Pulmonary artery endothelial cell (primary cell): ENCODE measurements around the gene FGD2. TPM values are rescaled to one million over a fixed set of nuclear protein-coding genes. Genes with fewer than 3 reads are reported as not detected.
"Not testable (repeated sequence)": the region's sequence is repeated elsewhere in the genome, so short reads cannot be mapped to it uniquely, and the experiment has no call there.

Source experiments
- DNase-seq: peaks from one replicate; pipeline ENCODE4 v3.0.0-alpha.2; 2011; ENCODE audit warnings: low read depth, low spot score
- total RNA-seq: library from RNA; depleted of rRNA; stranded (reverse); fragments of >200 nt; gene quantifications from 2 replicates; pipeline ENCODE4 v1.2.3, GENCODE V29; 2014

The FGD2 gene
- total RNA-seq, 1 donor from 2014 or later: not detected

DNA sequence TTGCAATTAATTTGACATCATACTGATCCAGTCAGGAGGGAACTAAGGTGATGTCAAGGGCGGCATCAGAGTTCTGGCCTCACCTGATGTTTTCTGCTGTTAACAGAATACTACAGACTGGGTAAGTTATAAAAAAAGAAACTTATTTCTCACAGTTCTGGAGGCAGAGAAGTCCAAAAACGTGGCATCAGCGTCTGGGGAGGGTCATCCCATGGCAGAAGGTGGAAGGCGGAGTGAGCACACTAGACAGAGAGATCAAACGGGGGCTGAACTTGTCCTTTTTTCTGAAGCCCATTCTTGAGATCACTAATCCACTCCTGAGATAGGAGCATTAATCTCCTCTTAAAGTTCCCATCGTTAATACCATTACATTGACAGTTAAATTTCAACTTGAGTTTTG lies 16.2 kb upstream of the FGD2 start:
- DNase-seq: no peak

DNA sequence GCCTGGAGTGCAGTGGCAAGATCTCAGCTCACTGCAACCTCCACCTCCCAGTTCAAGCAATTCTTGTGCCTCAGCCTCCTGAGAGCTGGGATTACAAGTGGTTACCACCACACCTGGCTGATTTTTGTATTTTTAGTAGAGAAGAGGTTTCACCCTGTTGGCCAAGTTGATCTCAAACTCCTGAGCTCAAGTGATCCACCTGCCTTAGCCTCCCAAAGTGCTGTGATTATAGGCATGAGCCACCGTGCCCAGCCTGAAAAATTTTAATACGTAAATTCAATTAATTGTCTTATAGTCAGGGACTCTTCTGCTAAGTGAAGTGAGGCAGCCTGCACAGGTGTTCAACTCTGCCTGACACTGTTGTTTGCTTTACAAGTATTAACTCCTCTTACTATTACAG lies 15.1 kb upstream of the FGD2 start:
- not testable (repeated sequence) for DNase-seq

DNA sequence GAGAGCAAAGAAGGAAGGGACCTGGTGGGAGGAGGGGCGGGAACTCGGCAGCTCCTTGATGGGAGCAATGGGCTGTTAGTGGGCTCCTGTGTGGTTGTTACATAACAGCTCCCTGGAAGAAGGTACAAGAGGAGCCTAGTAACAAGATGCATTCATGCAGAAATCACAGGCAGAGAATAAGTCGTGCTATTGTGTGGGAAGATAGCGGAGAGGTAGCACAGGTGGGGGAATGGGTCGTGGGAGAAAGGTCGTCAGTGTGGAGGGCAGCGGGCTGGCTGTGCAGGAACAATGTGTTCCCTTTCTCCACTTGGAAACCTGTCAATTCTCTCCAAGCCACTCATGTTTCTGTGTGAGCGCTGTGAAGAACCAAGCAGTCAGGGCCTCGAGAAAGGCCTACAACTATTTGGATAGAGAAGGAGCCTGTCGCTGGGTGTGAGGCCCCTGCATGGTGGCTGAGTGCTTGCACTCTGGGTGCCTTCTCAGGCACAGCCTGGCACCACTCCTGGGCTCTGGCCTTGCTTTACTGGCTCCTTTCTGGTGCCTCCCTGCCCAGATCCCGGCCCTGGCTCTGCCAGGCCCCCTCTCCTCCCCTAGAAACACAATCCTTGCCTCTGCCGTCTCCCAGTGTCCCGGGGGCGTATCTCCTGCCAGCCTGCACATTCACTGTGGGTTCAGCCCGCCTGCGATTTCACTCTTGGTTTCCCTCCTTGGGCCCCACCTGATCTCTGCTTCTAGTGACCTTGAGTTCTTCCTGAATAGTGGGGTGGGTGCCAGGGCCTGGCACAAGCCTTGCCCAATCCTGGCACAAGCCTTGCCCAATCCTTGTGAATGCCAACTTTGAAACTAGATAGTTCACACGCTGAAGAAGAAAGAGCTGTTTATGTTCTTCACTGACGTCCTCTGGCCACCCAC lies 7.4 kb upstream of the FGD2 start:
- no peak for DNase-seq

DNA sequence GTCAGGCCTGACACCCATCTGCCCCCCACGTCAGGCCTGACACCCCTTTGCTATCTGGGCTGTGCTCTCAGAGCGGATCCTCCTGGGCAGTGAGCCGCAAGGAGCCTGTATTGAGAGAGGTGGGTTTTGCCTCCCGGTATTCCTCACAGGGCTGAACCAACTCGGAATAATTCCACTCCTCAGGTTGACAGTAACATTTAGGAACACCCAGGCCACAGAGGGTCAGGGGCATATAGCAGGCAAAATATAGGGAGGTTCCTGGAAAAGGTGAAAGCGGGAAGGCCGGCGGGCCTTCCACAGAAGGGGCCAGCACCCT lies 6.8 kb upstream of the FGD2 start:
- DNase-seq: no peak

DNA sequence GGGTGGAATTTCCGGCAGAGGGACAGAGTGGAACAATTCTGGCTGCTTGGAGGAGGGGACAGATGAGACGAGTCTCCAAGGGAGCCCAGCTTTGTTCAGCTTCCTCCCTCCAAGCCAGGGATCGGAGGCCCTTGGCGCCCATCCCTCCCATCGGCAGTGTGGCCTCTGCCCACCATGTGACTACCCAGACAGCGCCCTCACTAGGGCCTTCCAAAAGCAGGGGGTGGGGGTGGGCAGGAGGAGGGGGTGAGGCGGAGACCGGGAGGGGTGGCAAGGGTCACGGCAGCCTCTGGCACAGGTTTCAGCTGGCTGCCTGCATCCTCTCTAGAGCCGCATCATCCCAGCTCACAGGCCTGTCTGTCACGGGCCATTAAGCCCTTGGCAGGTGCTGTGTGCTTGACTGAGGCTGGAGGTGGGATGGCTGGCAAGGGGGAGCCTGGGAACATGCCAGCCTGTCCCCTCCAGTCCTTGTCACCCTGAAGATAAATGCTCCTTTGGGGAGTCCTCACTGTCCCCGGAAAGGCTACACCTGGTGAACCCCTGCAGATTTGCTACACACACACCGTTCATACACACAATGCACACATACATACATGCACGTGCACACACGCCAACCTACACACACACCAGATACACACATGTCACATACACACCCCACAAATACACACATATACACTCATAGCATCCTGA lies 6.2 kb upstream of the FGD2 start:
- DNase-seq: no peak

DNA sequence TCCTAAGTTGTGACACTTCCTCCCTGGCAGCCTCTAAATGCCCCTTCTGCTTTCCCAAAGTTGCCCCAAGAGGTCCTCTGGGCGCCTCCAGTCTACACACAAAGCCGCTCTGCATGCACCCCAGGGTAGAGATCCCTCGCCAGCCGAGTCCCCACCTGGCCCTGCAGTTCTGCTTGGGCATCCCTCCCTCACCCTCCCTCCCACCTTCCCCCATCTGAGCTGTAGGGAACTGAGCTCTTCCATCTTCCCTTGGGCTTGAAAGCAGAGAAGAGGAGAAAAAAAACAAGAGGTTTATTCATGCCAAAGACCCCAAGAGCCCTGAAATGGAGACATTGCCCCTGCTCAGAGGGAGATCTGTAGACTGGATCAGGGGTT lies 5.7 kb upstream of the FGD2 start:
- no peak for DNase-seq

DNA sequence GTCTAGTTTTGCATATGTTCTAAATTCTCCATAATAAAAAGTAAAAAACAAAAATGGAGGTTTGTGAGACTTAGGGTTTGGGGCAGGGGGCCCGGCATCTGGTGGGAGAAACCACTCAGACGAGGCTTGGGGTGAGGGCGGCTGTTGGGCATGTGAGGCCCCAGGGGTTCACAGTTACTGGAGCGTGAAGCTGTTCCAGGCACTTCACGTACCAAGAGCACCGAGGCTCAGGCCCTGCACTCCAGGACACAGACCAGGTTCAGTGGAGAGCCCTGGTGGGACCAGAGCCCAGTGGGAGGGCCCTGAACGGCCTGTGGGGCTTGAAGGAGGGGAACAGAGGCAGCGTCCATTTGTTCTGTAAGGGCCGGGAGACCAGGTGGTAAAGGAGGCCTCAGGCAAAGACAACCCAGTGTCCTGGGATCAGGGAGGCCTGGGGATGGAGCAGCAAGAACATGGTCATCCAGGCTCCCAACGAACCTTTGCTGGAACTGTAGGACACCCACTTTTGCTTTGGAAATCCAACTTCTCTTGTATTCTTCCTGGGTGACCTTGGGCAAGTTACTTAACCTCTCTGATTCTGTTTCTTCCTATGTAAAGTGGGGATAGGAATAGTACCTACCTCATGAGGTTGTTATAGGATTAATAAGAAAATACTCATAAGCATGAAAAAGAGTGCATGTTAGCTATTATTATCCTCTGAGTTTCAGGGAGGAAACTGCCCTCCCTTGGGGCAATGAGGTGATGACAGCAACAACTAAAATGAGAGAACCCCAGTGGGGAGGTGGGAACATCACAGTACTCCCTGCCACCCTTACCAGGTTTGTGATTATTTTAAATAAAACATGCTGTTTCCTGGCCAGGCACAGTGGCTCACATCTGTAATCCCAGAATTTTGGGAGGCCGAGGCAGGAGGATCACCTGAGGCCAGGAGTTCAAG lies 1.1 kb upstream of the FGD2 start:
- DNase-seq: no peak

DNA sequence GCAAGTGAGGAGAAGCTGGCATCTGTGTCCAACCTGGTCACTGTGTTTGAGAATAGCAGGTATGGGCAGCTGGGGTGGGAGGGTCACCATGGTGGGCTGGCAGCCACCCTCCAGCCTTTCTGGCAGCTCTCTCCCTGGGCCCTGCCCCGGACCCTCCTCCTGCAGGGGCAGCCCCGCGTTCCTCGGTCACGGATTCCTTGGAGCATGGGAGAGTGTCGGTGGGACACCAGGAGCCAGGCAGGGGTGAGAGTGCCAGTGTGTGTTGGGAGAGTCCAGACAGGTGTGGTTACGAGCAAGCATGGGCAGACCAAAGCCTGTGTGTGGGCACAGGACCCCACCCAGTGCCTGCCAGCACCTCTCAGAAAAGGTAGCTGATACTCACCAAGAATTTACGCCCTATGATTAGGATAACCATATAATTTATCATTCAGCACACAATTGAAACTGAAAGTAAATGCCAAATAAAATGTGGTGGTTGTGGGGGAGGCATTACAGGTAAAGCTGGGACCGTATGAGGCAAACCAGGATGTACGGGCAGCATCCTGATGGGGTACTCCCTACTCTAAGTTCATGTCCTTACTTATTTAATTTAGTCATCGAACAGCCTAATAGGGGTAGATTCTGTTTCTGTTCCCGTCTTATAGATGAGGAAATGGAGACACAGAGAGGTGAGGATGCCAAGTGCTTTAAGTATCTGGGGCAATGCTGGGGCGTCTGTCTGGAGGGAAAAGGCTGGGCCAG lies 542 bp downstream of the FGD2 start:
- no peak for DNase-seq

DNA sequence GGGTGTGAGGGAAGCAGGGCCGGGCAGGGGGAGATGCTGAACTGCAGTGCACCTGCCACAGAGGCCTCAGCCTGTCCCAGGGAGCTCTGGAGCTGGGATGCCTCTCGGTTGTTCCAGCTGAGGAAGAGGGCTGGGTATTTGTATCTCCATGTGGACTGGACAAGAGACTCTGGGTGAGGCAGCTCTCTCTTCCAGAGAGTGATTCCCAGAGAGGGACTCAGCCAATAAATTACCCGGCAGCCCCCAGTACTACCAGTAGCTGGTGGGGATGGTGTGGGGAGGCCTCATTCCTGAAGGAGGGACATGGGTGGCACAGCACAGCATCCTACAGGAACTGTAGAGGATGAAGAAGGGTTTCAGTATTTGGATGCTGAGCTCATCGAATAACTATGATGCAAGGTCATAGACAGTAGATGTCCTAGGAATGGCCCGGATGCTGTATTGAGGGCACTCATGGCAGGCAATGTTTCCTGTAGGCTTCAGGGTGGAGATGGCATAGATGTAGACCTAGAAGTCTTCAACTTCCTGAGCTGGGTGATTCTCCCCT lies 1.4 kb downstream of the FGD2 start:
- no peak for DNase-seq

DNA sequence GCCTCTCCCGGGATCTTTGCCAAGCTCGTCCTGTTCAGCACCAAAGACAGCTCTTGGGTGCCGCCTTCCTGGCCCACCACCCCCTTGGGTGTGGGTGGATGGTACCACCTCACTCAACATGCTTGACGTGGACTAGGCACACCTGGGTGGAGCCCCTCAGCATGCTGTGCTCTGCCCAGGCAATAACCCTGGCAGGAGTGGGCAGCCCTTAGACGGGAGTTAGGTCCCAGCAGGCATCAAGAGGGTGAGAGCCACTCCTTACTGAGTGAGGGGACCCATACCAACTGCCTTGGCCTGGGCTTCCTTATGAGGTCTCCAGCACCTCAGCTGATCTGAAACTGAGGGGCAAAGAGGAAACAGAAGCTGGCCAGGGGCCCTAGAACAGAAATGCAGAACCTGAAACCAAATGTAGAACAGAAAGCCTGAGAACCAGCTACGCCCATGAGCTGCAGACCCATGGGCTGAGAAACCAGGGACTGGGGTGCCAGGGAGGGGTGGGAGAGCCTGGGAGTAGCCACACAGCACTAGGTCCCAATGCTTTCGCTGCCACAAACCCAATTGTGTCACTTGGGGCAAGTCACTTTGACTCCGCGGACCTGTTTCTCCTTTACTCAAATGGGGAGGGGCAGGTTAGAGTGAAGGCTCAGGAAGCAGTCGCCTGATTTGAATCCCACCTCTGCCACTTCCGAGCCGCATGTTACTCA lies 2.0 kb downstream of the FGD2 start:
- DNase-seq: no peak

DNA sequence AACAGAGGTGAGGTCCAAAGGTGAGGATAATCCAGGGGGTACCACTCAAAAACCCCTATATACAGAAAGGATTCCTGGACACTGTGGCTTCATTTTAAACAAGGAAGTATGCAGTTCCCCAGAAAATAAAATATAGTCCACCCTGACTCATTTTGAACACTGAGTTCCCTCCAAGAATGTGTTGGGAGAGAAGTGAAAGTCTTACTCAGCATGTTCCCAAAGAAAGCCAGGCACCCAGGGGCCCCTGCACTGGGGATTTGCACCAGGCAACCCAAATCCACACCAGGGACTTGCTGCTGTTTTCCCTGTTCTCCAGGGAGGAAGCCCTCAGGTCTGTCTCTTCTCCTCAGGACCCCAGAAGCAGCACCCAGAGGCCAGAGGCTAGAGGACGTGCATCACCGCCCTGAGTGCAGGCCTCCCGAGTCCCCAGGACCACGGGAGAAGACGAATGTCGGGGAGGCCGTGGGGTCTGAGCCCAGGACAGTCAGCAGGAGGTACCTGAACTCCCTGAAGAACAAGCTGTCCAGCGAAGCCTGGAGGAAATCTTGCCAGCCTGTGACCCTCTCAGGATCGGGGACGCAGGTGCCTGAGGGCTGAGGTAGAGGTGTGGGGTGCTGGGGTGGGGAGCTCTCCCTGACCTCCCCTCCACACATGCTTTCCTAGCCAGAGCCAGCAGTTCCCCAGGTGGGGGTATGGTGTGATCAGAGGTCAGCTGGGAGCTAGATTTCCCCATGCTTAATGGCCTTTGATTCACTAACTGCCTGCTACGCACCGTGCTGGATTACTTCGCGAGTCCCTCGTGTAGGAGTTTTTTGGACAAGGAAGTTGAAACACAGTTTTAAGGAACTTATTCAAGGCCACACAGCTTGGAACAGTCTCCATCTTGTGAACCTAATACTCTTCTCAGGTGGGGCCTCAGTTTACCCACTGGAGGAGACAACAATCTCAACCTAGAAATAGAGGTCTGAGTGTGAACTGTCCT lies 3.3 kb downstream of the FGD2 start:
- no peak for DNase-seq

DNA sequence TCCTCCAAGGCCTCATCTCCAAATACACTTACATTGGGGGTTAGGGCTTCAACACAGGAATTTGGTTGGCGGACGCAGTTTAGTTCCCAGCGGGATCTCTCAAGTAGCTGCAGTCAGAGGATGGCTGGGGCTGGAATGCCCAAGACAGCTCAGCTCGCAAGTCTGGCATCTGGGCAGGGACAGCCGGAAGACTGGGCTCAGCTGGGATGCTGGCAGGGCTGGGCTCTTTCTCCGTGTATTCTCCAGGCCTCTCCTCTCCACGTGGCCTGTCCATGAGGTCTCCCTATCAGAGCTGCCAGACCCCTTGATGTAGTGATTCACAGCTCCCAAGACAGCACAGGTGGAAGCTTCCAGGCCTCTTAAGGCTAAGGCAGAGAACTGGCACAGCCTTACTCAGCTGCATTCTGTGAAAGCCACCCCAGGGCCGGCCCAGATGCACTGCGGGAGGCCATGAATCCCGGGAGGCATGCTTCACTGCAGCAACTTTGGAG lies 5.0 kb downstream of the FGD2 start:
- no peak for DNase-seq

DNA sequence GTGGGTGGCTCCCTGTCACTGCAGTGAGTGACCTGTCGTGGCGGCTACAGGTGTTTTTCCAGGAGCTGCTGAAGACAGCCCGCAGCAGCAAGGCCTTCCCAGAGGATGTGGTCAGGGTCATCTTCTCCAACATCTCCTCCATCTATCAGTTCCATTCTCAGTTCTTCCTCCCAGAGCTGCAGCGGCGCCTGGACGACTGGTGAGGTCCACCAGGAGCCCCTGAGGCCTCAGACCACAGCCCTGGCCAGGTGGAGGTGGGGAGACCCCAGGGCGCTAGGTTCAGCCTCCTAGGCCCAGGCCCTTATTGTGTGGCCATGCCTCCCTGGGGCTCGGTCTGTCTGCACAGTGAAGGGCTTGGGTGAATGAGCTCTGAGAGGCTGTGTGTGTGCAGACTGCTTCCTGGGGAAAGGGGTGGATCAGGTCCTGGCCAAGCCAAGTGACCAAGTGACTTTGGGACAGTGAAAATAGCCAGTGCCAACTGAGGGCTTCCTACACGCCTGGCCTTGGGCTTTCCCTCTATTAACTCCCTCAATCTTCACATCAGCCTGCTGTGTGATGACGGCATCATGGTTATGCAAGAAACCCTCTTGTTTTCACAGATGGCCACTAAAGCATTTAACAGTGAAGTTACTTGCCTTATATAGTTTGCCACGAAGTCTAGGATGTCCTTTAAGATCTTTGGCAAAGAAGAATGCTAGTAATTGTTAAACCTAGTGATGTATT lies 6.4 kb downstream of the FGD2 start:
- no peak for DNase-seq

DNA sequence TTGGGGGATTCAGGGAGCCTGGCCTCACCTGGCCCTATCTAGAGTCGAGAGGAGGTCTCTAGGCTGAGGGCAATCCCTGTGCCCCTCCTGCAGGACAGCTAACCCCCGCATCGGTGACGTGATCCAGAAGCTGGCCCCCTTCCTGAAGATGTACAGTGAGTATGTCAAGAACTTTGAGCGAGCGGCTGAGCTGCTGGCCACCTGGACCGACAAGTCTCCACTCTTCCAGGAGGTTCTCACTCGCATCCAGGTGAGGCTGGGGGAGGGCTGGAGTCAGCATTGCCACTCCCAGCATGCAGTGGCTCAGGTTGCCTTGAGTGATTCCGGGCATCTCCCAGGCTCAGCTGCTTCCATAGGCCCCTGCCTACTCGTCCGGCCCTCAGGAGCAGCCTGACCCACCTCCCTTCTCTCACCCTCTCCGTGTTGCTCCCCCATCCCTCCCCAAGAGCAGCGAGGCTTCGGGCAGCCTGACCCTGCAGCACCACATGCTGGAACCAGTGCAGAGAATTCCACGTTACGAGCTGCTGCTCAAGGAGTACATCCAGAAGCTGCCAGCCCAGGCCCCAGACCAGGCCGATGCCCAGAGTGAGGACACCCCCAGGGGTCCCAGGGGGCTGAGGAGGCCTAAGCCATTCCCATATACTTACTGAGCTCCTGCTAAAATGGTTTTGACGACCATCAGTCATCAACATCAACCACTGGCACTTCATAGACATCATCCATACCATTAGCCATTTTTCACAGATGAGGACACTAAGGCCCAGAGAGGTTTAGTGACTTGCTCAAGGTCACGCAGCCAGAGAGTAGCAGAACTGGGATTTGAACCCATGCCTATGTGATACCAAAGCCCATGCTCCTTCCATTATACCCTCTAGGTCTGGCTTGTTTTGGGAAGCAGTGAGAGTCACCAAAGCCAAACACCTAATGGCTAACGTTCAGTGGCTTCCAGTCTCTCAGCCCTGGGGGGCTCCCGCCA lies 8.3 kb downstream of the FGD2 start:
- DNase-seq: no peak

DNA sequence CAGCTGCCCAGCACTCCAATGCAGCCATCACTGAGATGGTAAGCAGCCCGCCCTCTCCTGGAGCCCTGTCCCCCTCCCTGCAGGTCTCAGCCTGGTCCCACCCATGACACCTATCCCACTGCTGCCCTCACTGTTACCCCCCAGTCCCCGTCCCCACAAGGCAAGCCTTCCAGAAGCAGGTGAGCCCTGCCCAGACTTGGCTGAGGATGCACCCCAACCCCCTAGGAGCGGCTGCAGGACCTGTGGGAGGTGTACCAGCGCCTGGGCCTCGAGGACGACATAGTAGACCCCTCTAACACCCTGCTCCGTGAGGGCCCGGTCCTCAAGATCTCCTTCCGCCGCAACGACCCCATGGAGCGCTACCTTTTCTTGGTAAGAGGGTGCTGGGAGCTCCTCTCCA lies 9.2 kb downstream of the FGD2 start:
- DNase-seq: no peak

DNA sequence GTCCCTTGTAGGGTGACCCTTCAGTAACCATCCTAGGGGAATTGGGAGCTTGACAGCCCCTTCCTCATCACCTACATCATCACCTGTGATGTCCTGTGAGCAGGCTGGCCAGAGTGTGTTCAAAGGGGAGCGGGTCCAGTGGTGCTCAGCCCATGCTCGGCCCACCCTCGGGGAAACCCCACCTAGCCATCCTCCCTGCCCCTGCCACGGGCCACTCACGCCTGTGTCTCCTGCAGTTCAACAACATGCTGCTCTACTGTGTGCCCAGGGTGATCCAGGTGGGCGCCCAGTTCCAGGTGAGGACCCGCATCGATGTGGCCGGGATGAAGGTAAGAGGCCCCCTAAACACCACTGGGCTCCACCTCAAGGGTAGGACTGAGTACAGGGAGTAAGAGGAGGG lies 10.1 kb downstream of the FGD2 start:
- DNase-seq: no peak

DNA sequence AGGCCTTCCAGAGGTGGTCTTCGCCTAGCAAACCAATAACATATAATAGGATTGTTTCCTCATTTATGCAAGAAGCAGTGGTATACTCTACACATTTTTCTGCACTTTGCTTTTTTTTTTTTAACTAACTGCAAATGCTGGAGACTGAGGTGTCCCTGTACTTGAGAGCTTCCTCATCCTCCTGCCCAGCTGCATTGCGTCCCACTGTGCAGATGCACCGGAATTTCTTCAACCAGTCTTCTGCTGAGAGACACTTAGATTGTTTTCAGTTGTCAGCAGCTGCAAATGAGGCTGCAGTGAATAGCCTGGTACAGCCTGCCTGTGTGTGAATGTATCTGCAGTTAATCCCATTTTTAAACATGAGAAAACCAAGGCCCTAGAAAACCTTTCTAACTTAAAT lies 11.5 kb downstream of the FGD2 start:
- DNase-seq: no peak
